HAP-1 (cell line): ENCODE results near the gene B3GAT3.
A peak's percentile ranks its signal among the peaks of the same experiment; 100 is the strongest.
"Not testable (repeated sequence)": the region's sequence is repeated elsewhere in the genome, so short reads cannot be mapped to it uniquely, and the experiment has no call there.

Source experiments
- DNase-seq, 2 experiments: peaks; one replicate each; pipeline ENCODE4 v3.0.0-alpha.2; 2016 to 2020; ENCODE audit warnings: low spot score in 2 of 2
- H3K27me3 ChIP-seq: fragments of 250-450 bp; sonication (Bioruptor Pico); 2 replicates; pipeline ENCODE4 v1.5.1; 2020; ENCODE audit warnings: low read depth, mild to moderate bottlenecking, moderate library complexity
- H3K36me3 ChIP-seq: fragments of 250-450 bp; sonication (Bioruptor Pico); replicated peaks from 2 replicates; pipeline ENCODE4 v1.5.1; 2020; ENCODE audit warnings: mild to moderate bottlenecking
- H3K4me1 ChIP-seq: fragments of 250-450 bp; sonication (Bioruptor Pico); 2 replicates; pipeline ENCODE4 v1.5.1; 2020; ENCODE audit warnings: mild to moderate bottlenecking
- H3K4me3 ChIP-seq: fragments of 250-450 bp; sonication (Bioruptor Pico); 2 replicates; pipeline ENCODE4 v1.5.1; 2020; ENCODE audit warnings: mild to moderate bottlenecking, moderate library complexity
- H3K9me3 ChIP-seq: fragments of 250-450 bp; sonication (Bioruptor Pico); 2 replicates; pipeline ENCODE4 v1.5.1; 2020; ENCODE audit warnings: mild to moderate bottlenecking, moderate library complexity
- in situ Hi-C: fragments of 300-500 bp; cut with MboI; formaldehyde crosslinking; loops from 3 replicates; pipeline ENCODE4 v1.14.3; 2020; ENCODE audit warnings: low sequenced_read_pairs, inconsistent platforms, mixed read lengths

Gene B3GAT3

GRCh38 chr11:62573006-62573591, 48.7 kb downstream of the B3GAT3 start:
- DNase-seq, result peak in 1 of 2 experiments; percentile 40
- no peaks in the 10 kb centered on the region for H3K27me3 ChIP-seq
- peaks cover 86% of the 10 kb centered on the region for H3K36me3 ChIP-seq
- H3K4me1 ChIP-seq, result peaks cover 25% of the 10 kb centered on the region
- peak overlapping the region; percentile 89 for H3K4me3 ChIP-seq
- in situ Hi-C loops, result no loop called here
- H3K9me3 ChIP-seq, result no peaks in the 10 kb centered on the region

- no peak for DNase-seq
- in situ Hi-C loops, result no loop called here
Measured at GRCh38 chr11:62572431-62572830, 49.4 kb downstream of the B3GAT3 start.

GRCh38 chr11:62571493-62571892, 50.3 kb downstream of the B3GAT3 start:
- H3K27me3 ChIP-seq, in situ Hi-C loops, DNase-seq, H3K9me3 ChIP-seq: not testable (repeated sequence)
- H3K36me3 ChIP-seq, result peaks cover 94% of the 10 kb centered on the region
- peak overlapping the region; percentile 89 for H3K4me3 ChIP-seq
- peaks cover 25% of the 10 kb centered on the region for H3K4me1 ChIP-seq

More at GRCh38 chr11:62572431-62572830, 49.4 kb downstream of the B3GAT3 start:
- peaks cover 92% of the 10 kb centered on the region for H3K36me3 ChIP-seq
- peaks cover 25% of the 10 kb centered on the region for H3K4me1 ChIP-seq
- no peaks in the 10 kb centered on the region for H3K27me3 ChIP-seq
- H3K9me3 ChIP-seq, result no peaks in the 10 kb centered on the region
- H3K4me3 ChIP-seq, result peak overlapping the region; percentile 89

DNA sequence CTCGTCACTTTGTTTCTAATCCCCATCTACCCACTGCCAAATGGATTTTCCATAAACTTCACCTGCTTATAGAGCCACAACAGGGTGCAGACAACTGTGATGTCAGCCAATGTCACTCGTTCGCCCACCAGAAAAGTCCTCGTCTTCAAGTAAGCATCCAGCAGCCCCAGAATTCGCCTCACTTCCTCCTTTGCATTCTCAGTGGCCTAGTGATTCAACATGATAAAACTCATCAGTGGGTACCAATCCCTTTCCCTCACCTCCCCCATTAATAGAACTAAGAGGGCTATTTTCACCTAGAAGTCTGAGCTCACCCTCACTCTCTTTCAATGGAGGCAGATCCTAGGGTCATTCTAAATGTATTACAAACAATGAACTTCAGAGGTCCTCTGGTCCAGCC, 50.9 kb downstream of the B3GAT3 start:
- in situ Hi-C loops, H3K4me3 ChIP-seq, H3K9me3 ChIP-seq, H3K27me3 ChIP-seq, DNase-seq: not testable (repeated sequence)
- Histone ChIP-seq H3K4me1 (peaks cover 25% of the 10 kb centered on the region), H3K36me3 (peaks cover 94% of the 10 kb centered on the region)

GRCh38 chr11:62569611-62570010, 52.2 kb downstream of the B3GAT3 start:
- H3K9me3 ChIP-seq, result no peaks in the 10 kb centered on the region
- peaks cover 17% of the 10 kb centered on the region for H3K4me1 ChIP-seq
- H3K4me3 ChIP-seq, result no peak overlapping the region
- in situ Hi-C loops, result no loop called here
- no peaks in the 10 kb centered on the region for H3K27me3 ChIP-seq
- H3K36me3 ChIP-seq, result peaks cover 93% of the 10 kb centered on the region
- no peak for DNase-seq

DNA sequence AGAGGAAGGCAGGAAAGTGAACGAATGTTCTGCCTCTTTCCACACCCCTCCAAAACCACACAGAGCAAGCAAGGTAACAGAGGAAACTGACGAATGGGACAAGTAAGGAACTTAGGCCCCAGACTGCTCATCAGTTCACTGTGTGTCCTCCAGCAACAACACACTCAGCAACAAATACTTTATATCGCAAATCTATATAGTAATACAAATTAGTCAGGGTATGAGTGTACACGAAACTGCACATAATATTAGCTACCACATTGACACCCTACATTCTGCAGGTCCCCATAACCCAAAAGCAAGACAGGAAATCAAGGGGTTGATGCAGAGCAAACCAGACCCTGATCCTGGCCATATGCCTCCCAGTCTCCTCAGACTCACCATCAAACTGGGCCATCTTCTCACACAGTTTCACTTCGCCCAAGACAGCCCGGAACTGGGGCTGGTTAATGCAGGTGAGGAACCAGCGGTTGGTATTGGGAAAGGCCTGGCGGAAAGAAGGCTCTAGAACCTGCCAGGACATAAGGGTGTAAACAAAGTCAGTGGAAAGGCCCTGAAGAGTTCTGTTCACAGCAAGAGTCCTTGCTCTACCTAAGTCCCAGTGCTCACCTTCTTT, 54.7 kb downstream of the B3GAT3 start:
- no peak overlapping the region for H3K4me3 ChIP-seq
- H3K9me3 ChIP-seq, result no peaks in the 10 kb centered on the region
- in situ Hi-C loops, result no loop called here
- H3K36me3 ChIP-seq, result peaks cover 98% of the 10 kb centered on the region
- peaks cover 10% of the 10 kb centered on the region for H3K4me1 ChIP-seq
- H3K27me3 ChIP-seq, result no peaks in the 10 kb centered on the region
- DNase-seq, result no peak

DNA sequence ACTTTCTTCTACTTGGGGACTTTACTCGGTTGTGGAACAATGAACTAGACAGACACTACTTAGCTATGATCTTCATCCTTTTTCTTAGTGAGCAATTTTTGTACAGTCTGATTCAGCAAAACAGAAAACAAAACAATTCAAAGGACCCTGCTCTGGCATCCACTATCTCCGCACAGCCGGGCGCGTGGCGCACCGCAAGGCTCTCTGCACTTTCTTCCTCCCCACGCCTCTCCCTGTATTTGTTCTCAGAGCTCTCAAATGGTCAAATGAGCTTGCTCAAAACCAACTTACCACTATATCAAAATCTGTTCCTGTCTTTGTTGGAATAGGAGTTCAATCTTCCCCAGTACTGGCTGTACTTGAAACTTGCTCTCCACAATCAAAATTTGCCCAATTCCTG, 55.5 kb downstream of the B3GAT3 start:
- Histone ChIP-seq H3K4me3 (no peak overlapping the region), H3K9me3 (no peaks in the 10 kb centered on the region), H3K4me1 (peaks cover 3% of the 10 kb centered on the region), H3K36me3 (peaks cover 96% of the 10 kb centered on the region), H3K27me3 (no peaks in the 10 kb centered on the region)
- DNase-seq, result no peak
- in situ Hi-C loops, result no loop called here
